ENCODE data around the gene KLHL29.

DNA sequence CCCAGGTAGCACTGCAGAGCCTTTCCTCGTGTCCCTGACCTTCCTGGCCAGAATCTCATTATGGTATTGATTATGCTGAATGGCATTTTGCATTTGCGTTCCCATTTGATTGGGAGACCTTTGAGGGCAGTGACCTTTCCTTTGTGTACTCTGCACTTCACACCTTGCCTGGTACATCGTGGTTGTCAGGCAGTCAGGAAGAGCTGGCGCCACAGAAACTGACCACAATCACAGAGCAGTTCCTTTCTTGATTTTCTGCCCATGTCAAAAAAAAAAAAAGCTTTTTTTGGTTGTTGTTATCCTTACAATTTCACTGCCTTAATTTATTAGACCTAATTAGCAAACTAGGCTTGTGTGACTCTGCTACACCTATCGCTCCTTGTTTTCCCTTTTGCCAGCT lies 8.9 kb upstream of the KLHL29 start:
- TF ChIP-seq EZH2phosphoT487 (IDR thresholded peaks at IDR 0.05; ENCODE audit: borderline replicate concordance, low read depth, low read length) (no peak), CTCF (conservative IDR thresholded peaks at IDR 0.05; ENCODE audit: low read length) (no peak)

Data from OCI-LY7 (cell line).